OCI-M2 (cell line): Measurements from ENCODE around the gene PRKCA.

Source experiments
- DNase-seq: peaks from one replicate; lab custom pipeline; 2025; ENCODE audit not compliant: unreplicated experiment; lab: John Stamatoyannopoulos, UW

The PRKCA gene

DNA sequence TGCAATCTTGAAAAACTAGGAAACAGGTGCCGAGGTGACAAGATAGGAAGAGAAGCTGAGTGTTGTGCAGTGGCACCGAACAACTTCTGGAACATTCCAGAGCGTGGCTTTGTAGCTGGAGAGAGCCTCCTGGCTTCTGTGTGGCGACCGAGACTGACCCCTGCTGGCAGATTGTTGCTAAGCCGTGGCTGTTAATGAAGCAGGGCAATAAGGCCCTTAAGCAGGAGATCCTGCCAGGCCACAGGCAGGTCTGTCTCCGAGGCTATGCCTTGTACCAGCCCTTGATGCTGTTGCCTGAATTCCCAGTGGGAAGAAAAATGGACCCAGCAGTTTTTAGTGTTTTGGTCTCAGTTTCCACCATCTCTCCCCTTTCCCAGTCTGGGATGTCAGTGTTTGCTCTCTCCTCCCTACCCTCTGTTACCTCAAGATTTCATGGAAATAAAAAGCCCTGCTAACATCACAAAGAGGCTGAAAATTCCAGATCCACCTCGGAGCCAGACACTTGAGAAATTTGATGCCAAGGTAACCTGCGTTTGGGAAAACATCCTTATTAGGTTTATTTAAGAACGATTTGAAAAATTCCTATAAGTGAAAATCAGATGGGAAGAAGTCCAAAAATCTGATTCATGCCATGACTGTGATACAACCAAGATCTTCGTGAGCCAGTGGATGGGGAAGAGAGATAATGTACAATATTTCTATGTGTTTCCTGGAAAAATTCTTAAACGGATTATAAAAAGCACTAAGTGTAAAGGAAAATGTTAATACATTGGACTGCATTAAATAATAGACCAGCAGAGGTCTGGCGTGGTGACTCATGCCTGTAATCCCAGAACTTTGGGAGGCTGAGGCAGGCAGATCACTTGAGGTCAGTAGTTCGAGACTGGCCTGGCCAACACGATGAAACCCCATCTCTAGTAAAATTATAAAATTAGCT lies 265.1 kb downstream of the PRKCA start:
- no peak for DNase-seq

- no peak for DNase-seq
Measured at GRCh38 chr17:66569572-66569971, 267.2 kb downstream of the PRKCA start.

- no peak for DNase-seq
Measured at GRCh38 chr17:66570447-66571195, 268.2 kb downstream of the PRKCA start.

DNA sequence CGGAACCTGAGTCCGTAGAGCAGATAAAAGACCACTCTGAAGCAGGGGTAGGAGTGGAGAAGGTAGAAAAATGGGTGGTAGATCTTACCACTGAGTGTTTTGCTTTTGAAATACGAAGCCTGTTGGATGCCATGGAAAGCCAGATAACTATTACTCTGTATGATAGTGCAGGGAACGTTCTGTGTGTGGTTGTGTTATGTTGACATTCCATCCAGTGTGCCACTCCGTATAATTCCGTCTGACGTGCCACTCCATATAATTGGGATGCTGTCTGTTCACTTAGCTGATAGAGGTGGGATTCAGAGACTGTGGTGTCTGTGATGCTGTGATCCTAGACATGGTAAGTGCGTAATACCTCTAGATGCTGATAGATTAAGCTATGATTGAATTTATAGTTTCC lies 269.3 kb downstream of the PRKCA start:
- no peak for DNase-seq

DNA sequence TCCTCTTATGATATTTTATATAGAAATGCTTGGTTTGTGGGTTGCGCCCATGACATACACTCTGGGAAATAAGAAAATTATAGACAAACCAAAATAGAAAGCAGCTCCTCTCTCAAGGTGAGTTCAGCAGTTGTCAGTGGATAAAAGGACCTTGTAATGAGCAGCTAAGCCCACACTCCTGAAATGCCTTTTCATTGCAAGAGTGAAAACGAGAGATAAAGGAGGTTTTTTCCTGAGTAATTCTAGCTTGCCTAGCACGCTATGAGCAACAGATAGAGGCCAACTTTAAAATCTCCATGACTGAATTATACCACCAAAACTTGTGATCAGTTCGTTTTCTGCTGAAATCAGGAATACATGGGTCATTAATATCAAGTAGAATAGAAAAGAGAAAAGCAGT lies 270.7 kb downstream of the PRKCA start:
- DNase-seq, result no peak

GRCh38 chr17:66574123-66574522 lies 271.7 kb downstream of the PRKCA start:
- no peak for DNase-seq

DNA sequence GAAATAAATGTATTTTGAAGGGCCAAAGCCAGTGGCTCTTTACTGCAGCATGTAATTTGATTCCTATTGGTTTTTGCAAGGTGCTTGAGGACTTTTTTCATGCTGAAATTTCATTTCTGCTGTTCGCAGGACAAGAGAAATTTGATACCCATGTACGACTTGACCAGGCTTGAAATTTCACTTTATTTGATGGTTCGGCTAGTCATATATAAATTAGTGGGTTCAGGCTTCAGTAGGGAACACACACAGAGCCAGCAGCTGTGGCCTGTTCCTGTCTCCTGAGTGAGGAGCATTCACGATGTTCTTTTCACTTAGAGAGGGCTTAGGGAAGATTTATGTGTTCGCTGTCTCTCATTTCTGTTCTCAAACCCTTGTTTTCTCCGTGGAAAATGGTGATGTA lies 274.1 kb downstream of the PRKCA start:
- DNase-seq, result no peak

- no peak for DNase-seq
Measured at GRCh38 chr17:66577041-66577440, 274.6 kb downstream of the PRKCA start.

GRCh38 chr17:66578781-66579489 lies 276.5 kb downstream of the PRKCA start:
- DNase-seq, result no peak

- DNase-seq, result no peak
Measured at GRCh38 chr17:66579556-66579955, 277.1 kb downstream of the PRKCA start.

DNA sequence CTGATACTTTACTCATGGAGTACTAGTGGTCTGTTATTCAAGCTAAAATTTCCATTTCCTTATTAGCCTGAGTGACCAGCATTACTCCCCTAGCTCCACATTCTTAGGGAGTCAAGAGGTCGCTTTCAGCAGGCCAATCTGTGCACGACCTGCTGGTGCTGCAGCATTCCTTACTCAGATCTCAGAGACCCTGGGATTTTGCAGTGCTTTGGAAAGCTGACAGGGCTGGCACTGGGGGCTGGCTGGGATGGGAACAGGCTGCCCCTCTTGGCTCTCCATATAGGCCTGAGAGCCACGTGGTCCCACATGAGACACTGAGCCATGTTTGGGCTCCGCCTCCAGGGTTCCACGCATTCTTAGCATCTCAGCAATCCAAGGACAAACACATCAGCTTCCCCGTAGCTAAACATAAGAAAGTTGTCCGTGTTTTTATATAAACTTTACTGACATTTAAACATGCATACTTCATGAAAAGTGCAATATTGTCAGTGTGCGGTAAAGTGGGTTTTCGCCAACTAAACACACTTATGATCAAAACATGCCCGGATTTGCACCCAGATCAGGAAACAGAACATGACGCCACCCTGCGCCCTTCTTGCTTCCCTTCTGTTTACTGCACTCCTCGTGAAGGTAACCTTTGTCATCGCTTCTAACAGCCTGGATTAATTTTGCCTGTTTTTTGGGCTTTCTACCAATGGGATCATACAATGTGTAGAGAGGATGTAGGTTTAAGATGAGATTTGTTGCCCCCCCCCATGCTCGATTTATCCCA lies 278.0 kb downstream of the PRKCA start:
- no peak for DNase-seq

- DNase-seq, result no peak
Measured at GRCh38 chr17:66580956-66581391, 278.6 kb downstream of the PRKCA start.

DNA sequence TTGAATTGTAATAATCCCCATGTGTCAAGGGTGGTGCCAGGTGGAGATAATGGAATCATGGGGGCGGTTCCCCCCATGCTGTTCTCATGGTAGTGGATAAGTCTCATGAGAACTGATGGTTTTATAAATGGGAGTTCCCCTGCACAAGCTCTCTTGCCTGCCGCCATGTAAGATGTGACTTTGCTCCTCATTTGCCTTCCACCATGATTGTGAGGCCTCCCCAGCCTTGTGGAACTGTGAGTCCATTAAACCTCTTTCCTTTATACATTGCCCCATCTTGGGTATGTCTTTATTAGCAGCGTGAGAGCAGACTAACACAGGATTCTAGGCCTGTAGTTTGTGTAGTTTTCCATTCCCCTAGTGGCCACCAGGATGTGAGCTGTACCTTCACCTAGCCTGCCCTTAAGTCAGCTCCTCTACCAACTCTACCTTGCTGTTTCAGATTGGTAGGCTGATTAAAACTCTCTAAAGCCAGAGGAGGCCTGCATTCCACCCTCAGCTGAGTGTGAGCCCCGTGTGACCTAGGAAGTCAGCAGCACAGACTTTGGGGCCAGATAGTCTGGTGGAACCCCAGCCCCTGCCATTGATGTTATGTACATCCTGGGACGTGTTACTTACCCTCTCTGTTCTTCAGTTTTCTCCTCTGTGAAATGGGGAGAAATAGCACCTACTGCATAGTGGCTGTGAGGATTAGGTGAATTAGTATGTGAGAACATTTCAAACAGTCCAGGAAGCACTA lies 280.1 kb downstream of the PRKCA start:
- no peak for DNase-seq

GRCh38 chr17:66583112-66583748 lies 280.8 kb downstream of the PRKCA start:
- no peak for DNase-seq

- DNase-seq, result no peak
Measured at GRCh38 chr17:66584927-66585326, 282.5 kb downstream of the PRKCA start.

GRCh38 chr17:66585472-66585871 lies 283.1 kb downstream of the PRKCA start:
- DNase-seq, result no peak

- DNase-seq, result no peak
Measured at GRCh38 chr17:66589892-66590291, 287.5 kb downstream of the PRKCA start.

- no peak for DNase-seq
Measured at GRCh38 chr17:66593116-66593515, 290.7 kb downstream of the PRKCA start.

GRCh38 chr17:66595893-66596292 lies 293.5 kb downstream of the PRKCA start:
- no peak for DNase-seq
